OCI-LY7 (cell line): ENCODE measurements around the gene SMG1.
"Not testable (repeated sequence)": the region's sequence is repeated elsewhere in the genome, so short reads cannot be mapped to it uniquely, and the experiment has no call there.

Experiments used
- EZH2phosphoT487 ChIP-seq: fragments of 200-600 bp; sonication (generic); IDR thresholded peaks from 2 replicates; pipeline ENCODE4 v1.6.1; 2018; ENCODE audit warnings: low read depth, borderline replicate concordance, mild to moderate bottlenecking, mixed run types, antibody characterized with exemption, low read length, moderate library complexity, mixed read lengths
- TF ChIP-seq, protein P1 (sequence below): fragments of 200-600 bp; sonication (generic); conservative IDR thresholded peaks from 2 replicates; pipeline ENCODE4 v1.5.1; 2014; ENCODE audit warnings: mild to moderate bottlenecking, antibody characterized with exemption, low read length, moderate library complexity, mixed read lengths

DNA sequence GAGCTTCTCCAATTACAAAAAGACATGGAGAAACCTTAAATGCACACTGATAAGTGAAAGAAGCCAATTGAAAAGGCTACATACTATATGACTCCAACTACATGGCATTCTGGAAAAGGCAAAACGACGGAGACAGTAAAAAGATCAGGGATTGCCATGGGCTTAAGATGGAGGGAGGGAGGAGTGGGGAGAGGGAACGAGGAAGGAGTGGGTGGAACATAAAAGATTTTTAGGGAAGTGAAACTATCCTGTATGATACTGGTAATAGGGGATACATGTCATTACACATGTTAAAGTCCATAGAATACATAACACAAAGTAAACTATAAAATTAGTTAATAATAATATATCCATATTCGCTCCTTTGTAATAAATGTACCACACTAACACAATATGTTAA, 48.9 kb downstream of the SMG1 start:
- TF ChIP-seq, protein P1, sequence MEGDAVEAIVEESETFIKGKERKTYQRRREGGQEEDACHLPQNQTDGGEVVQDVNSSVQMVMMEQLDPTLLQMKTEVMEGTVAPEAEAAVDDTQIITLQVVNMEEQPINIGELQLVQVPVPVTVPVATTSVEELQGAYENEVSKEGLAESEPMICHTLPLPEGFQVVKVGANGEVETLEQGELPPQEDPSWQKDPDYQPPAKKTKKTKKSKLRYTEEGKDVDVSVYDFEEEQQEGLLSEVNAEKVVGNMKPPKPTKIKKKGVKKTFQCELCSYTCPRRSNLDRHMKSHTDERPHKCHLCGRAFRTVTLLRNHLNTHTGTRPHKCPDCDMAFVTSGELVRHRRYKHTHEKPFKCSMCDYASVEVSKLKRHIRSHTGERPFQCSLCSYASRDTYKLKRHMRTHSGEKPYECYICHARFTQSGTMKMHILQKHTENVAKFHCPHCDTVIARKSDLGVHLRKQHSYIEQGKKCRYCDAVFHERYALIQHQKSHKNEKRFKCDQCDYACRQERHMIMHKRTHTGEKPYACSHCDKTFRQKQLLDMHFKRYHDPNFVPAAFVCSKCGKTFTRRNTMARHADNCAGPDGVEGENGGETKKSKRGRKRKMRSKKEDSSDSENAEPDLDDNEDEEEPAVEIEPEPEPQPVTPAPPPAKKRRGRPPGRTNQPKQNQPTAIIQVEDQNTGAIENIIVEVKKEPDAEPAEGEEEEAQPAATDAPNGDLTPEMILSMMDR, result not testable (repeated sequence)
- TF ChIP-seq EZH2phosphoT487, result not testable (repeated sequence)
